H1 (cell line): ENCODE data around the gene HNRNPH2. TPM values are rescaled to one million over a fixed set of nuclear protein-coding genes. Genes with fewer than 3 reads are reported as not detected.

ENCODE experiments used
- CTCF ChIA-PET: fragments of 300-600 bp; sonication (Branson Sonifier 250); formaldehyde crosslinking; loops from one replicate; lab custom pipeline; 2021; ENCODE audit not compliant: partially characterized antibody; lab: Charles Lee
- POLR2A ChIA-PET: fragments of 300-600 bp; sonication (Branson Sonifier 250); formaldehyde crosslinking; loops from one replicate; lab custom pipeline; 2021; ENCODE audit warnings: inconsistent platforms; ENCODE audit not compliant: partially characterized antibody; lab: Charles Lee
- DNase-seq, 2 experiments: peaks; one replicate each; pipeline versions ENCODE4 v3.0.0 to v3.0.0-alpha.2; 2010 to 2022; ENCODE audit warnings: low spot score in 2 of 2, low read depth in 1 of 2, mixed read lengths in 1 of 2
- FAIRE-seq: peaks from 2 replicates; lab custom pipeline; 2011; peaks lifted over from hg19 to GRCh38; lab: Jason Lieb, UNC
- H2AFZ ChIP-seq: 2 replicates; pipeline ENCODE4 v1.8.1; 2012; ENCODE audit warnings: low read length, inconsistent platforms
- H2AK5ac ChIP-seq: 2 replicates; pipeline ENCODE4 v1.6.1; 2013; ENCODE audit warnings: low read depth, low read length
- H2BK120ac ChIP-seq: replicated peaks from 2 replicates; pipeline ENCODE3; 2013; ENCODE audit warnings: low read depth, low read length, inconsistent platforms
- H2BK12ac ChIP-seq: 2 replicates; pipeline ENCODE4 v1.6.1; 2013; ENCODE audit warnings: low read depth, low read length
- H2BK15ac ChIP-seq: 2 replicates; pipeline ENCODE4 v1.6.1; 2013; ENCODE audit warnings: low read length
- H2BK20ac ChIP-seq: 2 replicates; pipeline ENCODE4 v1.6.1; 2013; ENCODE audit warnings: low read length
- H2BK5ac ChIP-seq: 2 replicates; pipeline ENCODE4 v1.6.1; 2013; ENCODE audit warnings: low read depth, low read length
- H3K14ac ChIP-seq: 2 replicates; pipeline ENCODE4 v1.6.1; 2013; ENCODE audit warnings: inconsistent platforms; ENCODE audit not compliant: insufficient read length
- H3K18ac ChIP-seq: 2 replicates; pipeline ENCODE4 v1.6.1; 2013; ENCODE audit warnings: low read length; ENCODE audit errors: extremely low read depth
- H3K23ac ChIP-seq: 2 replicates; pipeline ENCODE4 v1.6.1; 2013; ENCODE audit warnings: inconsistent platforms; ENCODE audit not compliant: insufficient read length
- H3K23me2 ChIP-seq: 2 replicates; pipeline ENCODE4 v1.6.1; 2013; ENCODE audit warnings: low read depth, low read length
- H3K27ac ChIP-seq: 2 replicates; pipeline ENCODE4 v1.6.1; 2011; ENCODE audit warnings: low read depth, low read length, inconsistent platforms
- H3K27me3 ChIP-seq, 4 experiments: replicated peaks in 1 of 4; 1 replicate in 1 of 4; 2 replicates in 3 of 4; pipeline versions ENCODE4 v1.6.1 to v1.8.1; 2011 to 2013; ENCODE audit warnings: low read length in 3 of 4, mild to moderate bottlenecking in 3 of 4, inconsistent platforms in 2 of 4, mixed read lengths in 2 of 4, moderate library complexity in 1 of 4; ENCODE audit not compliant: control insufficient read depth in 3 of 4, insufficient read depth in 3 of 4; ENCODE audit errors: extremely low read depth in 1 of 4
- H3K36me3 ChIP-seq, 4 experiments: 2 replicates each; pipeline versions ENCODE4 v1.6.1 to v1.8.1; 2011 to 2013; ENCODE audit warnings: mild to moderate bottlenecking in 4 of 4, low read length in 3 of 4, moderate library complexity in 2 of 4, control low read depth in 1 of 4, inconsistent platforms in 1 of 4; ENCODE audit not compliant: insufficient read depth in 4 of 4, control insufficient read depth in 2 of 4
- H3K4ac ChIP-seq: replicated peaks from 2 replicates; pipeline ENCODE3; 2013; ENCODE audit warnings: low read length, low read depth, mixed read lengths, inconsistent platforms; ENCODE audit not compliant: insufficient read length
- H3K4me1 ChIP-seq, 4 experiments: replicated peaks in 1 of 4; 1 replicate in 1 of 4; 2 replicates in 3 of 4; pipeline versions ENCODE4 v1.6.1 to v1.8.1; 2011 to 2013; ENCODE audit warnings: low read length in 3 of 4, inconsistent platforms in 2 of 4, mixed read lengths in 1 of 4; ENCODE audit not compliant: insufficient read depth in 4 of 4, control insufficient read depth in 3 of 4
- H3K4me2 ChIP-seq, 2 experiments: 2 replicates each; pipeline versions ENCODE4 v1.6.1 to v1.8.1; 2011 to 2013; ENCODE audit warnings: low read depth in 2 of 2, low read length in 2 of 2, control low read depth in 1 of 2, inconsistent platforms in 1 of 2, mild to moderate bottlenecking in 1 of 2; ENCODE audit not compliant: insufficient read depth in 1 of 2
- H3K4me3 ChIP-seq, 4 experiments: fragments of 200-600, 300-600 bp in 1 of 4; sonication (generic), shearing (Covaris generic), sonication (Bioruptor Twin) in 1 of 4; 2 replicates each; pipeline versions ENCODE4 v1.5.1 to v1.8.1; 2011 to 2016; ENCODE audit warnings: low read length in 4 of 4, low read depth in 3 of 4, control low read depth in 2 of 4, inconsistent platforms in 2 of 4, mild to moderate bottlenecking in 2 of 4, mixed read lengths in 1 of 4, moderate library complexity in 1 of 4; ENCODE audit not compliant: insufficient read depth in 2 of 4; ENCODE audit errors: extremely low read depth in 1 of 4
- H3K56ac ChIP-seq: replicated peaks from 2 replicates; pipeline ENCODE3; 2013; ENCODE audit warnings: low read depth, mild to moderate bottlenecking, mixed read lengths, low read length, inconsistent platforms; ENCODE audit not compliant: insufficient read length
- H3K79me1 ChIP-seq: 2 replicates; pipeline ENCODE4 v1.6.1; 2013; ENCODE audit warnings: low read depth, low read length, control low read depth
- H3K79me2 ChIP-seq, 2 experiments: 2 replicates each; pipeline versions ENCODE4 v1.6.1 to v1.8.1; 2012 to 2013; ENCODE audit warnings: low read length in 2 of 2, mild to moderate bottlenecking in 2 of 2, inconsistent platforms in 1 of 2; ENCODE audit not compliant: insufficient read depth in 2 of 2, control insufficient read depth in 1 of 2
- H3K9ac ChIP-seq, 4 experiments: replicated peaks in 1 of 4; 1 replicate in 1 of 4; 2 replicates in 3 of 4; pipeline versions ENCODE4 v1.6.1 to v1.8.1; 2011 to 2013; ENCODE audit warnings: low read depth in 3 of 4, low read length in 3 of 4, control low read depth in 2 of 4, mild to moderate bottlenecking in 2 of 4, moderate library complexity in 2 of 4, inconsistent platforms in 1 of 4; ENCODE audit errors: extremely low read depth in 1 of 4
- H3K9me3 ChIP-seq, 2 experiments: 2 replicates each; pipeline versions ENCODE4 v1.6.1 to v1.8.1; 2012 to 2013; ENCODE audit warnings: mild to moderate bottlenecking in 2 of 2, moderate library complexity in 2 of 2, control low read depth in 1 of 2, inconsistent platforms in 1 of 2, low read depth in 1 of 2, low read length in 1 of 2, mixed read lengths in 1 of 2; ENCODE audit not compliant: insufficient read depth in 2 of 2
- H4K20me1 ChIP-seq, 2 experiments: replicated peaks in 1 of 2; 2 replicates each; pipeline versions ENCODE3 to v1.8.1; 2011 to 2013; ENCODE audit warnings: inconsistent platforms in 2 of 2, low read length in 2 of 2, mild to moderate bottlenecking in 1 of 2; ENCODE audit not compliant: insufficient read depth in 2 of 2, control insufficient read depth in 1 of 2
- H4K5ac ChIP-seq: 2 replicates; pipeline ENCODE4 v1.6.1; 2013; ENCODE audit warnings: low read length, low read depth, mixed read lengths, inconsistent platforms; ENCODE audit not compliant: insufficient read length
- H4K8ac ChIP-seq: 2 replicates; pipeline ENCODE4 v1.8.0; 2013; ENCODE audit warnings: mild to moderate bottlenecking, moderate library complexity, low read length, inconsistent platforms; ENCODE audit not compliant: insufficient read depth; ENCODE audit errors: extremely low read depth
- H4K91ac ChIP-seq: replicated peaks from 2 replicates; pipeline ENCODE3; 2013; ENCODE audit warnings: low read length, mixed read lengths, inconsistent platforms; ENCODE audit not compliant: insufficient read length
- WGBS, 2 experiments: shearing (Covaris generic) in 1 of 2; methylation state at CpG; one replicate each; pipeline versions ENCODE4 v1.1.6 to v1.1.7; 2013 to 2015; ENCODE audit warnings: low lambda C conversion rate in 2 of 2, mixed read lengths in 2 of 2, inconsistent platforms in 1 of 2, low coverage in 1 of 2, missing lambda C conversion rate in 1 of 2; ENCODE audit not compliant: insufficient replicate concordance in 2 of 2, insufficient coverage in 1 of 2, insufficient read length in 1 of 2; ENCODE audit errors: extremely low coverage in 1 of 2, missing lambda C conversion rate in 1 of 2; 5-methylcytosine and 5-hydroxymethylcytosine counted together
- polyA plus RNA-seq, 7 experiments: library from polyadenylated mRNA; depleted of rRNA in 3 of 7; stranded (reverse) in 5 of 7; unstranded in 2 of 7; fragments of >200 nt in 5 of 7; fragments of 200-250 nt in 2 of 7; gene quantifications; 1 replicate in 5 of 7; 2 replicates in 1 of 7; 4 replicates in 1 of 7; pipeline versions ENCODE4 v1.2.1 to v1.2.3, GENCODE V29; 2011 to 2013; ENCODE audit warnings: missing spikeins in 2 of 7, mixed read lengths in 2 of 7
- total RNA-seq: library from RNA; stranded (reverse); fragmentation: NEBNext Ultra II Directional; extraction: Animal tissue kit (Norgen Biotek cat#: 25700); gene quantifications from 2 replicates; pipeline ENCODE4 v1.2.1, GENCODE V29; 2021

Gene HNRNPH2
- total and polyA plus RNA-seq, 2 of the 8 experiments (the other 6 are each of a cell fraction or from before 2014, with no cell fraction given): 27.7 to 66.7 TPM

DNA sequence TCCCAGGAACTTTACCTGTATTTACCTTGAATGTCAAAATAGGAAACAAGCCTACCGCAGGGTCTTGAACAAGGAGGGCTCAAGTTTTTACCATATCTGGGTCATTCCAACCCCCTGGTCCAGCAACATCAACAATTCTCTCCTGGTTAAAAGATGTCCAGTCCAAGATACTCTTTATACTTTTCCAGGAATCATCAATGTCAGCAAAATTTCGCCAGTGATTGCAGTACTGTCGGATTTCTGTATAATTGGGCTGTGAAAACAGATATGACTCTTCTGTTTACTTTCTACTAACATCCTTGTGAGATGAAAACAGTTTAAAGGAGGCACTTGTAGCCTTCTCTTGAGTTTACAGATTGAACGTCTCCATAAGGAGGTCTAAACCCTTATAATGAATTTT is 9.3 kb upstream of the HNRNPH2 start:
- POLR2A ChIA-PET: interaction anchor here (0.9 to 7.3 kb wide), 2 partner anchors 8 to 20 kb away, joined by 3 to 44 read pairs; partner anchors contain the start of gene RPL36A

More for the DNA sequence above, 9.3 kb upstream of the HNRNPH2 start:
- no peak overlapping the region for H2BK5ac ChIP-seq
- H3K27me3 ChIP-seq: no peaks in the 10 kb centered on the region
- H3K4ac ChIP-seq: no peak overlapping the region
- H4K5ac ChIP-seq: no peak overlapping the region
- H2BK15ac ChIP-seq: no peak overlapping the region
- no peaks in the 10 kb centered on the region for H3K23me2 ChIP-seq
- FAIRE-seq: no peak
- no peak for DNase-seq
- H2BK120ac ChIP-seq: no peak overlapping the region
- no peaks in the 10 kb centered on the region for H3K79me1 ChIP-seq
- CTCF ChIA-PET: interaction anchor here (1.5 kb wide), 2 partner anchors 18 to 62 kb away, joined by 3 to 4 read pairs; no protein-coding TSS in a partner anchor
- no peak overlapping the region for H2BK12ac ChIP-seq
- WGBS, 2 experiments: 90% methylated on average over 4 of the region's 4 CpGs; no CpG with 5 or more reads in 1 of the 2 experiments
- no peaks in the 10 kb centered on the region for H3K9me3 ChIP-seq
- H4K8ac ChIP-seq: no peak overlapping the region
- H3K27ac ChIP-seq: no peak overlapping the region
- no peak overlapping the region for H3K9ac ChIP-seq
- no peak overlapping the region for H3K56ac ChIP-seq
- H2BK20ac ChIP-seq: no peak overlapping the region
- no peak overlapping the region for H3K4me3 ChIP-seq
- H2AFZ ChIP-seq: no peak overlapping the region
- no peaks in the 10 kb centered on the region for H3K79me2 ChIP-seq
- no peak overlapping the region for H4K91ac ChIP-seq
- H4K20me1 ChIP-seq: peaks cover 0 to 2% of the 10 kb centered on the region in 2 experiments
- H3K23ac ChIP-seq: no peak overlapping the region
- H3K18ac ChIP-seq: no peak overlapping the region
- H3K4me2 ChIP-seq: no peak overlapping the region
- peaks cover 0 to 35% (median 11%) of the 10 kb centered on the region in 4 experiments; a peak in 7 of 8 replicates for H3K36me3 ChIP-seq
- H3K4me1 ChIP-seq: no peaks in the 10 kb centered on the region
- H2AK5ac ChIP-seq: no peak overlapping the region
- H3K14ac ChIP-seq: no peak overlapping the region
